Effector CD4-positive, alpha-beta T cell (primary cell): ENCODE data around the gene CA5A. TPM values are rescaled to one million over a fixed set of nuclear protein-coding genes. Genes with fewer than 3 reads are reported as not detected.
"Not testable (repeated sequence)": the region's sequence is repeated elsewhere in the genome, so short reads cannot be mapped to it uniquely, and the experiment has no call there.

ENCODE experiments used
- DNase-seq: peaks from one replicate; pipeline ENCODE4 v3.0.0-alpha.2; 2020
- total RNA-seq: gene quantifications from one replicate; lab custom pipeline; 2026; lab: John Stamatoyannopoulos, UW

CA5A gene
- not detected for total RNA-seq

DNA sequence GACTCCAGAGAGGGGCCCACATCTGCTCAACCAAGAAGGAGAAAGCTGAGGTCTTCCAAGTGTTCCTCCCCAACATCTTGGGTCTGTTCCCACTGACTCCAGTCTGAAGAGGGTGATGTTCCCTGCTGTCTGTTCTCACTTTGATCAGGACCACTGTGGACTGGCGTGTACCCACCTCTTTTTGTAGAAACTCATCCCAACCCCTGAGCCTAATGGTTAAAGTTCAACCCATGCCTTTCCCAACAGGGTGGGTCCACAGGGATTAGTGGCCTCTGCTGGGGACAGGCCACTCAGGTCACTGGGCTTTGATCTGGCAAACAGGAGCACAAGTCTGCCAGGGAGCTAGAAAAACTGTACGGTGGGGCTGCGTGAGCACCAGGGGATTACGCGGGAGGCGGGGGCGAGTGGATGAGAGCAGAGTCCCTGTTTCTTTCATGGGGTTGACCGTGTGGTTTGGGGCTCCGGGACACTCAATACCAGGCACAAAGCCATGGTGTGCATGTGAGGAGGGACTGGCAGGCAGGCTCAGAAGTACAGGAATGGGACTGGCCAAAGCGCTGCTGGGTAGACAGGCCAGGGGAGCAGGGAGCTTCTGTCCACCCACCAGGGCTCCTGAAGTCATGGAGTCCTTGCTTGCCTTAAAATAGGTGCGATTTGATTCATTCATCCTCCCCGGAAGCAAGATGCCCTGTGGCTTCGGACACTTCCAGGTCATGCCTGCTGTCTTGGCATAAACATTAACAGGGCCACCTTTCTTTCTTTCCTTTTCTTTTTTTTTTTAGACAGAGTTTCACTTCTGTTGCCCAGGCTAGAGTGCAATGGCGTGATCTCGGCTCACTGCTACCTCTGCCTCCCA is at the start of gene CA5A:
TSS of gene CA5A (minus strand) at position 155 of the 856 bp plus-strand sequence. CDS start at position 76, 79 bp downstream.
- DNase-seq = no peak

DNA sequence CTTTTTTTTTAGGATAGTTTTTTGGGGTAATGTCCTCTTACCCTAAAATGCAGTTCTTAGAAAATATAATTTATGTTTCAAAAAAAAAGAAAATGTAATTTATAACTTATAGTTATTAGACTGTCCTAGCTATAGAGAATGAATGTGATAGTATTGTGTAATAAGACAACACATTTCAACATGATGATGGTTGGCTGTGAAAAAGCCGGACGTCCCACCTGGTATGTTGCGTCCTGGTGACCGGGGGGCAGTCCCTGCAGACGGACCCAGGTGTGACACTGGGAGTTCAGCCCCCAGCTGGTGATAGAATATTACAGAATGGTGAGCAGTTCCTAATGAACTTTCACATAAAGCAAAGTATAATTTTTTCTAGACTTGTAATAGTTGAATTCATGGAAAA is 49.2 kb upstream of the CA5A start:
- not testable (repeated sequence) for DNase-seq

DNA sequence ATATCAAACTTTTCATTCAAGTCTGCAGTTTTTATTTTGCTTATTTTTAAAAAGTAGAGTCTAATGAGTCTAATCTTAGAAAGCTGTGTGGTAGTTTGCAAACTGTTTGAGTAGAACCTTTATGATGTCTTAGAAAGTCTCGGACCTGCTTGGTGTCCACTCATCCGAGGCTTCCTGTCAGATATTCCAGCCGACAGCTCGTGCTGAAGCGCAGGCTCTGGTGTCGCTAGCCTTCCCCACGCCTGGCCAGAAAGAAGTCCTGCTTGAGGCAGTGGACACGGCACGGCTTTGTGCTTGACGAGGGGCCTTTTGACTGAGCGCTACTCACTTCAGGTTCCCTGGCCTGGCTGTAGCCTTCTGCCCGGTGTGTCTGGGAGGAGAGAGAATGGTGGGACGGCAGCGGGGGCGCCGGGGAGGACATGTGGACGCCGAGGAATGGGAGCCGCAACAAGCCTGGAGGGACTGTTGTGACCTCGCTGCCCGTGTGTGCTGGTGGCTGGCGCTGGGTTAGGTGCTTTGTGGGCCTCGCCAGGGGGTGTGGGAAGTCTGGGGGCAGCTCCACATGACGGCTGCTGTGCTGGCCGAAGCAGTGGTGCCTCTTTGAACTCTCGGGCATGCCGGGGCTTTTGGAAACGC is 48.4 kb upstream of the CA5A start:
- no peak for DNase-seq

DNA sequence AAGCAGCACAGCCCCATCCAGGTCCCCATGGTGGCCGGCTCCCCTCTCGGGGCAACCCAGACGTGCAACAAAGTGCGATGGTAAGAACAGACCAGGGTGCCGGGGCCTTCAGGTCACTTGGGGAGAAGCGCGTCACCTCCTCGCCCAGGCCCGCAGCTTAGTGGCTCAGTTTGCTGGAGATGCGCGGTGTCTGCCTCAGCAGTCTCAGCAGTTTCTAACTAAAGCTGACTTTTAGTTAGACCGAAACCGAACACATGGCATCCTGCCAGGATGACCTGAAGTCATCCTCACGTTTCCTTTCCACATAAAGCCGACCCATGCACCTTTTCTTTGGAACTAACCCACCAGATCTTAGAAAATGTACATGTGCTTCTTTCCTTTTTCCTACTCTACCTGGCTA is 47.9 kb upstream of the CA5A start:
- DNase-seq = not testable (repeated sequence)

DNA sequence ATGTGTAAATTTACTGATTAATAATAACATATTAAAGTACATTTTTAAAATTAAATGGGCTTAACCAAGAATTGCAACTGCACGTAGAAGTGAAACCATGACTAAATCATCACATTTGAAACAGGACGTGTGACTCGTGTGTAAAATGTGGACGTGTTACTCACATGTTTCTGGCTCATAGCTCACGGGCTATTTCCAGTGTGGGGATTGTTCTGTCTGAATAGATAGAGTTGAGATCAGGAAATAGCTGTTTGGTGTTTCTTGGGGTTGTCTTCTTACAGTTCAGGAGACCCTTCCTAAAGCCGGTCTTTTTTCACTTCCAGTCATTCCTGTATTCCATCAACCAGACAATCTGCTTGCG is 47.4 kb upstream of the CA5A start:
- not testable (repeated sequence) for DNase-seq

DNA sequence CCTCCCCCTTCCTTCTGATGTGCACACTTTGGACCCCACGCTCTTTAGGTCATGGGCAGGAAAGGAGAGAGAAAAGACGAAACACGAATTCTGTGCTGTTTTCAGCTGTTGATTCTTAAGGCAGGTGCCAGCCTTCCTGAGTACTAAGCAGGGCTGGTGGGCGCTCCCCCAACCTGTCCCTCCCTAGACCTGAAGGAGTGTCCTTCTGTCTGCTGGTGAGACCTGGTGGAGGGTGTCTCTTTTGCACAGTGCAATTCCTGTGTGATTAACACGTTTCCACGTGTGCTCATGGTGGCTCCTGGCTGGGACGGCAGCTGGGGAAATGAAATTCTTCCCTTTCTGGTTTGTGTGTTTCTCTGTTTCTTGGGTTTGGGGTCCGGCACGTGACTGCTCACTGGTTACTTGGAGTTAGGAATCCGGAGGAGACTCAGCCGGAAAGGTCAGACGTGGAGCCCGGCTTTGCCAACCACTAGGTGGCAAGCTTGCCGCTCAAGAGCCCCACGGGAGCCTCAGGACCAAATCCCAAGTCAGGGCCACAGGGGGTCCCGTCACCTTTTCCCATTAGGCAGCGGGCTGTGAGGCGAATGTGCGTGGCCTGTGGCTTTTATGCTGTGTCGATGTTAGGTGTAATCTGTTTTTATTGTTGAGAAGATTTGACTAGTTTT is 46.9 kb upstream of the CA5A start:
- DNase-seq = not testable (repeated sequence)

DNA sequence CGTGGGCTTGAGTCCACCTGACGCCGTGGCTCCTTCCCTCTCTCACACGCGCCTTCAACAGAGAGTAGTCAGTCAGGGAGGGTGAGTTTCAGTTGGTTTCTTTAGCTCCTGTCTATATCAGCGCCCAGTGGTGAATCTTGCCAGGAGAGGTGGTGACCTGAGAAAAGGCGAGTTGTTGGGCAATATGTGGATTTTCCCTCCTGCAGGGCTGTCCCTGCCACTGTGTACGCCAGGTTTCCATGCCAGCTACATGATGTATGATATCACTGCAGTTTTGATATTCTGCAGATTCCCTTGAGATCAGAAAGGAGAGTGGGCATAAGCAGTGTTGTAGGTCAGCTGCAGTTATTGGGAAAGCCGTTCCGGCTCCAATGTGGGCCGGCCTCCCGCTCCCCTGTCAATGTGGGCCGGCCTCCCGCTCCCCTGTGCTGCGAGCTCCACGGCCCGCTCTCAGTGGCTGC is 46.3 kb upstream of the CA5A start:
- DNase-seq = no peak

DNA sequence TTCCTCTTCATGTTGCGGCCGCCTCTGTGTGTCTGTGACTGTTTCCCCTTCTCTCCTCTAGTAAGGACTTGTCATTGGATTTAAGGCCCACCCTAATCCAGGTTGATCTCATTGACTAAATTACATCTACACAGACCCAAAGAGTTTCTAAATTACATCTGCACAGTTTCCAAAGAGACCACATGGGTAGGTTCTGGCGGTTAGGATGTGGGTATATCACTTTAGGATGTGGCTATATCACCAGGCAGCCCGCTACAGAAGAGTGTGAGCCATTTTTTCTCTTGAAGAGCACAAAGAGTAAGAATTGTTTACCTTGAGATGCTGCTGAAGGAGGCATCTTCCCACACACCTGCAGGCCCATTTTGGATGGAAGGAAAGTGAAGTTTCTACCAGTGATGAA is 45.0 kb upstream of the CA5A start:
- not testable (repeated sequence) for DNase-seq

DNA sequence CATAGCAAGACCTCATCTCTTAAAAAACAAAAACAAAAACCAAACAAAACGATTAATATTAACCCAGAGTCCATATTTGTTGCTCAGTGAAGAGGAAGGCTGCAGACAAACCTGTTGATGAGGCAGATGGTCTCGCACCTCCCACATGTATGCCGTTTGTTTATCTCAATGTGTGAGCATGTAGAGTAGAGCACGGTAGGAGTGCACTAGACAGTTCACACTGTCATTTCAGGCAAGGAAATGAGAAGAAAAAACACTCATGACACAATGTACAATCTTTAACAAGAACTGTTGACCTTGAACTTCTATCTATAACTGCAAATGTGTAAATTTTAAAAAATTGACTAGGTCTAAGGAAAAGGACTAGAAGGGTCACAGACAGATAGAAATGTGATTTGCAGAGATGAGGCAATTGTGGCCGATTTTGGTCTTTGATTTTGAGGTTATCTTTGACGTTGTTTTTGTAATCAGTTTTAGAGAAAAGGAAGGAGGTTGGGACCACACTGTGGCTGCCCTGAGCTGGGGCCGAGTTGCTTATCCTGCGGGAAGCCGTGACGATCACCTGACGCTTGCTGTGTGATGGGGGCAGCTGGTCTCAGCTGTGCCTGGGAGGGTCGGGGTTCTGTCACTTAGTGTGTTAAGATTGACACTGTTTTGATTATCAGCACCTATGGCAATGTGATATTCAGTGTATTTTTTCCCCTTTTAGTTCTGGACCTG is 43.7 kb upstream of the CA5A start:
- DNase-seq = not testable (repeated sequence)

DNA sequence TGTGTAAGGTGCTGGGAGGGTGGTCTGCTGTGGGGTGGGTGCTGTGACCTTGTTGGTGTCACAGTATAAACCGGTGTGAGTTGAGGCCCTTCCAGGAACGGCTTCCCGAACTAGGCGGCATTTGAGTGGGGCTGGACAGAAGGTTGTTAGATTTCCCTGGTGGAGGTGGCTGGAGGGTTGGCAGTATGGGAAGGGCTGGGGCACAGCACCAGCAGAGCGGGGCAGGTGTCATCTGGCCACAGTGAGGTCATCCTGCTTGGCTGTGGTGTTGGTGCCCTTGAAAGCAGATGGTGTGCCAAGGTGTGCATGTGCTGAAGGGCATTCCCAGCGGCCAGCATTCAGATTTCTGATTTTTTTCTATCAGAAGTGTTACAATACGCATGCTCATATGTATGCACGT is 43.0 kb upstream of the CA5A start:
- DNase-seq = no peak

DNA sequence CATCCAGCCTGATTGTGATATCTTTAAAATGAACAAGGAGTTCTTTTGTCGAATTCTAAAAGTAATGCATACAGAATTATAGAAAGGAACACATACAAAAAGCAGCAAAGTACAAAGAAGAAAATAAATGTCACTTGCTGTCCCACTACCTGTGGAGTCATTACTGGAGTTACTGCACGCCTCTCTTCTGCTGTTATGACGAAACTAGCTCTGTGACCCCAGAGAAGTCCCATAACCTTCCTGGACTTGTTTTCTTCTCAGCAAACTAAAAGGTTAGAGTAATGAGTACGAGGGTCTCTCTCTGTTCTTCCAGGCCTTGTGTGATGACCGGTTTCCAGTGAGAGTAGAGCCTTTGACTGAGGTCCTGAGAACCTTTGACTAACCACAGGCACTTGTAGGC is 41.8 kb upstream of the CA5A start:
- DNase-seq = no peak

DNA sequence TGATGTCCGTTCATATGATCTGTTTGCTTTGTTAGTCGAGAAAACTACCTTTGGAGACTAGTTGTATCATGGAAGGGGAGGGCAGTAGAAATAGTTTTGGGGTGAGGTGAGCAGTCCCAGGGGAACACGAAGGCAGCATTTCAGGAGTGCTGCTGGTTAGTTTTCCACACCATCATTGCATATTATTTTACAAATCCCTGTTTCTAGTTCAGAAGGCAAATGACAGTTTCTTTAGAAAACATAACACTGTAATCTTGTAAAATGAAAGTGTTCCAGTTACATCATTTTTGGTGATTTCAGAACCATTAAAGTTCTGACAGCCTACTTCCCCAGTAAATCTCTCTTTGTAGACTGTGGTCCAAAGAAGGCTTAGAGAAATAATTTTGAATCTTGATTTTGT is 40.3 kb upstream of the CA5A start:
- DNase-seq = no peak

DNA sequence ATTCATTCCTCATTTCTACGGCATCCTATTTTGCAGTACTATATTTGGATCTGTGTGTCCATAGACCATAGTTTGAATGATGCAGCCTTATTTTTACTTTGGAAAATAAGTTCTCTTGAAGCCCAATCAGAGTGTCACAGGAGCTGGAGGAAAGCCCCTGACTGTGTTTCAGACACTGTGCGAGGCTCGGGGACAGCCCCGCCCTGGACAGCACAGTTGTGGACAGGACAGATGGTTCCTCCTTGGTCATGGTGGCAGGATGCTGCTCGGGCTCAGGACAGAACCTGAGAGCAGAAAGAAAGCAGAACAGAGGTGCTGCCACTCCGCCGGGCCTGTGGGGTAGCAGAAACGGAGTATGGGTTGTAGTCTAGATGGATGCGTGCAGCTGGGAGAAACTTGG is 37.8 kb upstream of the CA5A start:
- DNase-seq = no peak

DNA sequence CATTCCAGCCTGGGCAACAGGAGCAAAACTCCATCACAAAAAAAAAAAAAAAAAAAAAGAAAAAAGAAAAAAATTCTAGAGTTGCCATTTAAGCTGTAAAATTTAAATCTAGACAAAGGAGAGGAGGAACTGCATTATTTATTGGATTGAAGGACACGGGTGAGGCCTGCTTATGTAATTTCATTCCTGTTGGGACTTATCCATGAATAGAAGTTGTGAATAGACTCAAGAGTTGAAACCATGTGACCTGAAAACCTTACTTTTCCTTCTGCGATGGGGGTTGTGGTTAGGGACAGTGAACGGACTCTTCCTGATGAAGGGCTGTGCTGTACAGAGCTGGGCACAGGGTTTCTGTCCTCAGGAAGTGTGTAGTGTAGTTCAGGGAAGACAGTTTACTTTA is 37.4 kb upstream of the CA5A start:
- DNase-seq = no peak

DNA sequence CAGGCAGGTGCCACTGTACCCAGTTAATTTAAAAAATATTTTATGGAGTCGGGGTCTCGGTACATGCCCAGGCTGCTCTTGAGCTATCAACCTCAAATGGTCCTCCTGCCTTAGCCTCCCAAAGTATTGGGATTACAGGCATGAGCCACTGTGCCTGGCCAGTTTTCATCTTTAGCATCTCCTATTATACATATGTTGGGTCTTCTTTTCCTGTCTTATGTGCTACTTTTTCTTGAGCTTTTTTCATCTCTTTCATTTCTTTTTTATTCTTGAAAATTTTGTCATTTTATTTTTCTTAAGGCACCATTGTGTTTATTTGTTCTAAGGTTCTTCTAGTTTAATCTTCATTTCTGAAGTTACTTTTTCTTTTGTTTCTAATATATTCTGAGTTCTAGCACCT is 35.6 kb upstream of the CA5A start:
- DNase-seq = no peak

DNA sequence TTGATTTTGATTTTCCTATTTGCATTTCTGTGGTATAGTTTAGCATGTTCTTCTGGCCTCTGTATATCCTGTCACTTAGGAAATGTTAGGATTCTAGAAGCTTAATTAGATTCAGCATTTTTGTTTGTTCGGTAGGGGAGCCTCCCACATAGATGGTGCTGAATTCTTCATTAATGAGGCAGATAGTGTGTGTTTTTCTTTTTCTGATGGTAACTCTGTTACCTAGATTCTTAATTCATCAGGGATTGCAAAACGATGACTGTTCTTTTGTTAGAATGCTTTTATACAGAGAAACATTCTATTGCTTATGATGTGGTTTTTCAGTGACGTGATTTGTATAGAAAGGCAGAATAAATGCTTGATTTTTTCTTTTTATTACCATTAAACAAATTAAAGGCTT is 33.9 kb upstream of the CA5A start:
- no peak for DNase-seq

DNA sequence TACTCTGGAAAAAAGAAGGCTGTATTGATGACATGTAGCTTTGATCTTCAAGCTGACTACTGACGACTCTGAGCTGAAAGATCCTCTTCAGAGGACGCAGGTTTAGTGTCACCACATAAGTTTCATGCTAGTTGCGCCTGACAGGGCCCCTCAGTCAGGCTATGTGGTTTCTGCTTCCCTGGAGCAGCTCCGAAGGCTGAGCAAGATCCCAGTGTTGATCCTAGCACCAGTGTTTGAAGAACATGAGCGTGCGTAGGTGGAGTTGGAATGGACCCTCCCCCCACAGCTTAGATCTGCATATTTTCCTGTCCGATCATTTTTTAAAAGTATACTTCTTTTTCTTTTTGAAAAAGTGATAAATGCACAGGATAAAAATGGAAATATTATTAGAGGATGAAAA is 32.2 kb upstream of the CA5A start:
- no peak for DNase-seq

DNA sequence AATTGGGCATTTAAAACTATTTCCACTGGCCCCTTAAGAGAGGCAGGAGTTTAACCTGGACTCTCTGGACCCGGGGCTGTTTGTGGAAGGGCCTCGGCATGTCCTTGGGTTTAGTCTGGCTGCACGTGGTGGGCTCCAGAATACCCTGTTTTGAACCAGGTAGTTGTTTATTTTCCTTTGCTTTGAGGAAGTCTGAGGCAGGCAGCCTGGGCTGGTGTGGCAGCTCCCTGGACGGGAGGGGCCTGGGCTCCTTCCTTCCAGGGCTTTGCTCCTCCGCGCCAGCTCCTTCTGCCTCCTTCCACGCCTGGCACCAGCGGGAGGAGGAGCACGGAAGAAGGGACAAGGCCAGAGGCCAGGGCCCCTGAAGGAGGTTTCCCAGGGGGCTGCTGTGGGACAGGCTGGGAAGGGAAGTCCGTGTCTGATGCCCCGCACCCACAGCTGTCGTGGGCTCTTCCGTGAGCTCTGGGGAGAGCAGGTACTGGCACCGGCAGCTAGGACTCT is 30.4 kb upstream of the CA5A start:
- no peak for DNase-seq

DNA sequence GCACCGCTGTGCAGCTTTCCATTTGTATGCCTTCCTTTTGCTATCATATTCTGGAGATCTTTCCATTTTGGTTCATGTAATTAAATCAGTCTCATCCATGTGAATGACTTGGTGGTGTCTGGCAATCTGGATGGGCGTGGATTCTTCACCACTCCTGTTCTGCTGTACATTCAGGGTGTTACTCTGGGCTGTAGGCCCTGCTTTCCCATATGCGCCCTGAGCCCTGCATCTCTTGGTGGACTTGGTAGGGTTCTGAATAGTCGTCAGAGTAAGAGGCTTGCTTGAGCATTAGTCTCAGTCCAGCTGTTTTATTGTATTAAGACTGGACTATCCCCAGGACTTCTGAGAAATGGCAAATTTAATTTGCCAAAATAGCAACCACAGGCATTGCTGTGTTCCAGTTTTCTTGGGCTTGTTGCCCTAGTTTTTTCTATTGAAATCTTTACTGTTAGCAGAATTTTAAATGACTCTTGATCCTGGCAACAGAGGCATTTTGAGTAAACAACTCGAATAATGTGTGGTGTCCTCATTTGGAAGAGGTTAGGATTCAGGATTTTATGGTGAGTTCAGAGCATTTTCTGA is 29.8 kb upstream of the CA5A start:
- no peak for DNase-seq

DNA sequence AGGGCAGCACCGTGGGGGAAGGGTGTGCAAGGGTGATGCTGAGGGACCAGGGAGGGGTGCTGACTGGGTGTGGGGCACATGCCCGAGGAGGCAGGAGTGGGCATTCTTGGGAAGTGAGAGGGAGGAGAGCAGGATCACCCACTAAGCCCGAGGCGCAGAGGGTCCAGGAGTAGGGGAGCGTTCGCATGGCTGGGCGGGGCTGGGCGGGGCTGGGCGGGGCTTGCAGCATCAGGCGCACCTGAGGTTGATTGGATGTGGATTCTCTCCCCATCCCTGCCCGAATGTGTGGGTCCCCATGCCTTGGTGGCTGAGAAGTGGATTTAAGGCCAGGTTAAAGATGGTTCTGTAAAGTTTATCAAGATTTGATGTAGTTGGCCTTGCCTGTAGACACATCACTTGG is 29.1 kb upstream of the CA5A start:
- no peak for DNase-seq

DNA sequence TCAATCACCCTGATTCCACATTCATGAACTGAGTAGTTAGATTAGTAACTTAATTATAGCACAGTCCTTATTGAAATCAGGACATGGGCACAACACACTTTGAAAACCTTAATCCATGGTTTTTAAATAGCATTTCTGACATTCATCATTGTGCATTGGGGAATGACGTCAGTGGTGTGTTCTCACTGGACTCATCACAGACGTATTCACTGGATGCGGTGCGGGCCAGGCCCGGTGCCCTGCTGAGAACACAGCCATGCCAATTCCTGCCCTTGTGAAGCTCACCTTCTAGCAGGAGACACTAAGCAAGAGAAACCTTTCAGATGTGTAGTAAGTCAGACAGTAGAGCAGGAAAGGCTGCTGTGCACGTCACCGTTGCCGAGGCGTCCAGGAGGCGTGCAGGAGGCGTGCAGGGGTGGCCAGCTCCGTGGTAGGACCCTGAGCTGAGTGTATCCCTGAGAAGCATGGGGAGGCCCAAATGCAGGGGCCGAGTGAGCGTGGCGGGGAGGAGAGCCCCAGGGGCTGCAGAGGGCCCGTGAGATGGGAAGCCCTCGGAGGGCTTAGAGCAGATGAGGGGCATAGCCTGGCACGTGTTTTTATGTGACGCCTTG is 27.8 kb upstream of the CA5A start:
- no peak for DNase-seq

DNA sequence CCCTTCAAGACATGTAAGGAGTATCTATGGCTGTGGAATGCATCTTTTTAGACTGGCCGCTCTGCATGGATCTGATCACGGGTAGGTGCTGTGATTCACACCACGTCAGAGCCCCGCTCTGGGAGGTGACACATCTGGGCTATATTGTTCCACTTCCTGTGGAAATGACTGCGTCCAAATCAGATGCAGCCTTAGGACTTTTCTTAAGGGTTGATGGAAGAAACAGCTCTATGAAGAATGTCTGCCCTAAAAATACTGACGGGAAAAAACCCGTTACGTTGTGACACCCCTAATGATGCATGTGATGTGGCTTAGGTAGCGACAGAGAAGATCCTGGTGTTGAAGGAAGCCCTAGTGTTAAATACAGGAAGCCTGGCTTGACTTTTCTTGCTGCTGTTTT is 27.1 kb upstream of the CA5A start:
- peak; percentile 57 for DNase-seq
